ENCODE measurements around the gene CAPN14.

DNA sequence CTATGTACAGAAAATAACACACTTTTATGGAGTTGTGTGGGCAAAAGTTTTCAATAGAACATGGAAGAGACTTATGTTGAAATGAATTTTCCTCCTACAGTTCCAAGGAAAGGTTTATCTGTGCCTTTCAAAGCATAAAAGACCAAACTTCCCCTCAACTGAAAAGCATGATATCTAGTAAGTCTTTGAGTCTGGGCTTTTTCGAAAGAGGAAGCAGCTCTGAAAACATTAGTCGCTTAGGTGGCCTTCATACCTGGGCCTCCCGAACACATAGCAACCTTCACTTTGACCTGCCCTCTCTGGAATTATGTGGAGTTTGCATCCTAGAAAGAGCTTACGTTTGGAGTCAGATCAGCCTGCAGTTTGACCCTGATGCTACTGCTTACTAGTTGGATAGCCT, 4.8 kb upstream of the CAPN14 start:
- no peak for TF ChIP-seq CTCF (IDR thresholded peaks at IDR 0.05; ENCODE audit: insufficient read depth, low read length)
- no peak for TF ChIP-seq REST (IDR thresholded peaks at IDR 0.05; ENCODE audit: insufficient replicate concordance, low read depth)
